M059J (cell line): Measurements from ENCODE around the gene NBPF10. TPM values are rescaled to one million over a fixed set of nuclear protein-coding genes. Genes with fewer than 3 reads are reported as not detected.
"Not testable (repeated sequence)": the region's sequence is repeated elsewhere in the genome, so short reads cannot be mapped to it uniquely, and the experiment has no call there.

ENCODE experiments used
- DNase-seq: peaks from one replicate; pipeline ENCODE4 v3.0.0-alpha.2; 2012; ENCODE audit warnings: low read depth
- total RNA-seq: library from RNA; depleted of rRNA; stranded (reverse); fragments of >200 nt; shearing (Covaris generic); gene quantifications from 2 replicates; pipeline ENCODE4 v1.2.3, GENCODE V29; 2014; rRNA removed

NBPF10 gene
- 0.66 and 1.4 TPM in 2 replicates for total RNA-seq

- DNase-seq = not testable (repeated sequence)
Measured at GRCh38 chr1:146144465-146144864, at the start of gene NBPF10. TSS of gene NBPF10 (minus strand) at chr1:146144804. CDS start at chr1:146144769, 35 bp downstream.

GRCh38 chr1:146174531-146174930, 29.9 kb upstream of the NBPF10 start:
- not testable (repeated sequence) for DNase-seq

- DNase-seq = not testable (repeated sequence)
Measured at GRCh38 chr1:146167740-146168139, 23.1 kb upstream of the NBPF10 start.

- DNase-seq = not testable (repeated sequence)
Measured at GRCh38 chr1:146167273-146167672, 22.7 kb upstream of the NBPF10 start.

Other genes with a start within 250 kb of the NBPF10 start
- gene ITGA10, start 234.8 kb downstream of the NBPF10 start, total RNA-seq = 0.57 and 0.94 TPM in 2 replicates
- gene PEX11B, start 226.1 kb downstream of the NBPF10 start, total RNA-seq = 31.0 and 42.5 TPM in 2 replicates
- 305 and 317 TPM in 2 replicates for gene RBM8A, start 217.3 kb downstream of the NBPF10 start, total RNA-seq
- gene LIX1L, start 186.8 kb downstream of the NBPF10 start, total RNA-seq = 24.7 and 39.2 TPM in 2 replicates
- 0.59 and 1.7 TPM in 2 replicates for gene ANKRD34A, start 180.2 kb downstream of the NBPF10 start, total RNA-seq
- 23.1 and 28.9 TPM in 2 replicates for gene POLR3GL, start 180.1 kb downstream of the NBPF10 start, total RNA-seq
- gene TXNIP, start 148.2 kb downstream of the NBPF10 start, total RNA-seq = 651 and 749 TPM in 2 replicates
- not detected in 2 replicates for gene HJV, start 123.1 kb downstream of the NBPF10 start, total RNA-seq
- 23.1 and 43.1 TPM in 2 replicates for gene NOTCH2NLA, start 84.2 kb upstream of the NBPF10 start, total RNA-seq